Measurements from ENCODE around the gene OAF. TPM values are rescaled to one million over a fixed set of nuclear protein-coding genes. Genes with fewer than 3 reads are reported as not detected.

Gene OAF
- total RNA-seq, 1 donor from 2014 or later = 20.9 TPM

DNA sequence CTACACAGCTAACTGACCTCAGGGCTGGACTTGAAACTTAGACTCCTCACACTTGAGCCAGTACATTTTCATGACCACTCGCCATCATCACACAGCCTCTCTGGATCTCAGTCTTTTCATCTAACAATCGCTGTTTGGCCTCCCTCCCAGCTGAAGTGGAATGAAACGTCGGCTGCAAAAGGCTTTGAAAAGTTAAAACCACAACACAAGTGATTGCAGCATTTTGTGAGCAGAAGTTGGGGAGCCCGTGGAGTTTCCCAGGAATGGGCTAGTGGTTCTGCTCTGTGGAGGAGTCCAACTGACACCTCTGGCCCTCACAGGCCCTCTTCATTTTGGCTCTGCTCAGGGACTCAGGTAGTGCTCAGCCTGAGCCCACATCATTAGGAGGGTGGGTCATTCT, 37.0 kb upstream of the OAF start:
- Mint-ChIP-seq H3K9me3 (ENCODE audit: unreplicated experiment) (no peaks in the 10 kb centered on the region), H3K27me3 (ENCODE audit: low read depth, unreplicated experiment) (peaks cover 68% of the 10 kb centered on the region), H3K27ac (ENCODE audit: unreplicated experiment) (no peak overlapping the region), H3K4me3 (ENCODE audit: unreplicated experiment) (no peak overlapping the region), H3K4me1 (ENCODE audit: low read depth, unreplicated experiment) (peaks cover under 1% of the 10 kb centered on the region), H3K36me3 (ENCODE audit: low read depth, unreplicated experiment) (no peaks in the 10 kb centered on the region)
- Histone ChIP-seq H3K9ac (ENCODE audit: low read length) (no peak overlapping the region), H3K4me3 (ENCODE audit: insufficient read depth, low read depth, low read length) (no peak overlapping the region), H3K4me2 (ENCODE audit: low read length) (no peak overlapping the region), H4K20me1 (ENCODE audit: insufficient read depth, low read length) (no peaks in the 10 kb centered on the region), H3K27ac (ENCODE audit: low read depth, low read length) (no peak overlapping the region), H3K79me2 (ENCODE audit: insufficient read depth, low read length) (no peaks in the 10 kb centered on the region), H3K27me3 (ENCODE audit: insufficient read depth, low read length) (peaks cover 18% of the 10 kb centered on the region), H3K36me3 (ENCODE audit: insufficient read depth, low read length) (no peaks in the 10 kb centered on the region), H3K4me1 (ENCODE audit: insufficient read depth, low read length) (no peaks in the 10 kb centered on the region), H2AFZ (ENCODE audit: low read depth, low read length) (no peak overlapping the region), H3K9me3 (ENCODE audit: insufficient read depth, low read depth, low read length) (no peaks in the 10 kb centered on the region)
- no peak for DNase-seq (ENCODE audit: low read depth)
- no peak for FAIRE-seq
- TF ChIP-seq, protein P1, sequence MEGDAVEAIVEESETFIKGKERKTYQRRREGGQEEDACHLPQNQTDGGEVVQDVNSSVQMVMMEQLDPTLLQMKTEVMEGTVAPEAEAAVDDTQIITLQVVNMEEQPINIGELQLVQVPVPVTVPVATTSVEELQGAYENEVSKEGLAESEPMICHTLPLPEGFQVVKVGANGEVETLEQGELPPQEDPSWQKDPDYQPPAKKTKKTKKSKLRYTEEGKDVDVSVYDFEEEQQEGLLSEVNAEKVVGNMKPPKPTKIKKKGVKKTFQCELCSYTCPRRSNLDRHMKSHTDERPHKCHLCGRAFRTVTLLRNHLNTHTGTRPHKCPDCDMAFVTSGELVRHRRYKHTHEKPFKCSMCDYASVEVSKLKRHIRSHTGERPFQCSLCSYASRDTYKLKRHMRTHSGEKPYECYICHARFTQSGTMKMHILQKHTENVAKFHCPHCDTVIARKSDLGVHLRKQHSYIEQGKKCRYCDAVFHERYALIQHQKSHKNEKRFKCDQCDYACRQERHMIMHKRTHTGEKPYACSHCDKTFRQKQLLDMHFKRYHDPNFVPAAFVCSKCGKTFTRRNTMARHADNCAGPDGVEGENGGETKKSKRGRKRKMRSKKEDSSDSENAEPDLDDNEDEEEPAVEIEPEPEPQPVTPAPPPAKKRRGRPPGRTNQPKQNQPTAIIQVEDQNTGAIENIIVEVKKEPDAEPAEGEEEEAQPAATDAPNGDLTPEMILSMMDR (IDR thresholded peaks at IDR 0.05; ENCODE audit: insufficient read depth, low read depth, low read length) = no peak
- TF ChIP-seq EZH2 (IDR thresholded peaks at IDR 0.05; ENCODE audit: insufficient read depth, low read length) = no peak

DNA sequence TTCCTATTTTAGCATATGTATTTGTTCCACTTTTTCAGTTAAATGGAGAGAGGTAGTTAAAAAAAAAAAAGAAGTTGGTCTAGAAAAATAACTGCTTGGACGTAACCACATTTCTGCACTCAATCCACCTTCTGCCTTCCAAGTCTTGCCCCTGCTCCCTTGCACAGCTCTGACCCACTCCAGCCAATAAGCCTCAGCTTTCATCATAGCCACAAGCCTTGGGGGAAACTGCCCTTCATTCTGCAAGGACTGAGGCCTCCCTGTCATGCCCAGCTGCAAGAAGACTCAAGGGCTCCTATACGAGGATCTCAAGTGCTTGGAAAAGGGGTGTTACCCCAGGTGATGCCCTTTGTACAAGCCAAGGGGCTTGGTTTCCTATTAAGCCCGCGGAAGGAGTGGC, 36.0 kb upstream of the OAF start:
- Histone ChIP-seq H3K9ac (ENCODE audit: low read length) (no peak overlapping the region), H3K4me1 (ENCODE audit: insufficient read depth, low read length) (no peaks in the 10 kb centered on the region), H3K27ac (ENCODE audit: low read depth, low read length) (no peak overlapping the region), H3K9me3 (ENCODE audit: insufficient read depth, low read depth, low read length) (no peaks in the 10 kb centered on the region), H3K79me2 (ENCODE audit: insufficient read depth, low read length) (no peaks in the 10 kb centered on the region), H3K36me3 (ENCODE audit: insufficient read depth, low read length) (no peaks in the 10 kb centered on the region), H2AFZ (ENCODE audit: low read depth, low read length) (no peak overlapping the region), H3K4me2 (ENCODE audit: low read length) (no peak overlapping the region), H3K27me3 (ENCODE audit: insufficient read depth, low read length) (peaks cover 18% of the 10 kb centered on the region), H4K20me1 (ENCODE audit: insufficient read depth, low read length) (no peaks in the 10 kb centered on the region), H3K4me3 (ENCODE audit: insufficient read depth, low read depth, low read length) (no peak overlapping the region)
- no peak for FAIRE-seq
- Mint-ChIP-seq H3K27ac (ENCODE audit: unreplicated experiment) (no peak overlapping the region), H3K4me1 (ENCODE audit: low read depth, unreplicated experiment) (peaks cover 7% of the 10 kb centered on the region), H3K9me3 (ENCODE audit: unreplicated experiment) (no peaks in the 10 kb centered on the region), H3K27me3 (ENCODE audit: low read depth, unreplicated experiment) (peaks cover 68% of the 10 kb centered on the region), H3K36me3 (ENCODE audit: low read depth, unreplicated experiment) (no peaks in the 10 kb centered on the region), H3K4me3 (ENCODE audit: unreplicated experiment) (no peak overlapping the region)
- no peak for TF ChIP-seq EZH2 (IDR thresholded peaks at IDR 0.05; ENCODE audit: insufficient read depth, low read length)
- TF ChIP-seq, protein P1 (IDR thresholded peaks at IDR 0.05; ENCODE audit: insufficient read depth, low read depth, low read length) = no peak
- no peak for DNase-seq (ENCODE audit: low read depth)

DNA sequence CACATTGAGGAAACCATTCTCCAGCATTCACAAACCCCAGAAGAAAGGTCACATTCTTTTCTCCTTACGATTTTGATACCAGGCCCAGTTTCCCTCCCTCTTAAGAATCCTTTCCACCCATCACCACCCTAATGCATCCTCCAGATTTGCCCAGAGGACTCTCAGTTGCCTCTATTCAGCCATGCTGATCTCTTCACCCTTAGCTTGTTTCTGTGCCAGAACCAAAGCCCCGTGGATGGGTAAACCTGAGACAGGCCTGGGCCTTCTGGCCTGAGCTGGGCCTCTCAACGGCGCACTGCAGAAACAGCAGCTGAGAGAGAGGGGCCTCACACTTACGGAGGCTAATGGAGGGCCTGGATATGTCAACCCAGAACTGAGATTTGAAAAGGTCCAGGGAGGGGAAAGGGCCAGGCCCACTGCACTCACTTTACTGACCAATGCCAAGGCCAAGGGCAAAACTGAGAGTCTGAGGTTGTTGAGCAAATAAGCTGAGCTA, 32.2 kb upstream of the OAF start:
- no peaks in the 10 kb centered on the region for H3K9me3 Mint-ChIP-seq (ENCODE audit: unreplicated experiment)
- H3K9me3 ChIP-seq (ENCODE audit: insufficient read depth, low read depth, low read length) = no peaks in the 10 kb centered on the region
- peaks cover 10% of the 10 kb centered on the region for H3K4me1 ChIP-seq (ENCODE audit: insufficient read depth, low read length)
- no peak overlapping the region for H3K4me3 ChIP-seq (ENCODE audit: insufficient read depth, low read depth, low read length)
- no peak overlapping the region for H3K9ac ChIP-seq (ENCODE audit: low read length)
- no peak overlapping the region for H3K4me2 ChIP-seq (ENCODE audit: low read length)
- H3K79me2 ChIP-seq (ENCODE audit: insufficient read depth, low read length) = no peaks in the 10 kb centered on the region
- H3K27me3 ChIP-seq (ENCODE audit: insufficient read depth, low read length) = peaks cover 8% of the 10 kb centered on the region
- H3K27ac ChIP-seq (ENCODE audit: low read depth, low read length) = no peak overlapping the region
- H3K36me3 Mint-ChIP-seq (ENCODE audit: low read depth, unreplicated experiment) = no peaks in the 10 kb centered on the region
- H2AFZ ChIP-seq (ENCODE audit: low read depth, low read length) = no peak overlapping the region
- peak; percentile 47 for DNase-seq (ENCODE audit: low read depth)
- H3K36me3 ChIP-seq (ENCODE audit: insufficient read depth, low read length) = no peaks in the 10 kb centered on the region
- H3K4me3 Mint-ChIP-seq (ENCODE audit: unreplicated experiment) = no peak overlapping the region
- peaks cover 53% of the 10 kb centered on the region for H3K27me3 Mint-ChIP-seq (ENCODE audit: low read depth, unreplicated experiment)
- no peak for TF ChIP-seq EZH2 (IDR thresholded peaks at IDR 0.05; ENCODE audit: insufficient read depth, low read length)
- TF ChIP-seq, protein P1 (IDR thresholded peaks at IDR 0.05; ENCODE audit: insufficient read depth, low read depth, low read length) = no peak
- peaks cover 15% of the 10 kb centered on the region for H3K4me1 Mint-ChIP-seq (ENCODE audit: low read depth, unreplicated experiment)
- FAIRE-seq = peak; percentile 55
- H3K27ac Mint-ChIP-seq (ENCODE audit: unreplicated experiment) = no peak overlapping the region
- no peaks in the 10 kb centered on the region for H4K20me1 ChIP-seq (ENCODE audit: insufficient read depth, low read length)

Measured in astrocyte (in vitro differentiated cells and primary cell).